Karpas-422 (cell line): ENCODE results near the gene PPHLN1. TPM values are rescaled to one million over a fixed set of nuclear protein-coding genes. Genes with fewer than 3 reads are reported as not detected.
"Not testable (repeated sequence)": the region's sequence is repeated elsewhere in the genome, so short reads cannot be mapped to it uniquely, and the experiment has no call there.

Experiments
- DNase-seq: peaks from one replicate; pipeline ENCODE4 v3.0.0-alpha.2; 2015
- H2AFZ ChIP-seq: fragments of 200-600 bp; sonication (generic); 2 replicates; pipeline ENCODE4 v1.6.1; 2014; ENCODE audit warnings: antibody characterized with exemption, low read length, mixed read lengths
- H3K27ac ChIP-seq: fragments of 200-600 bp; sonication (generic); 2 replicates; pipeline ENCODE4 v1.5.1; 2014; ENCODE audit warnings: mild to moderate bottlenecking, low read length, moderate library complexity
- H3K27me3 ChIP-seq: fragments of 200-600 bp; sonication (generic); 2 replicates; pipeline ENCODE4 v1.6.1; 2014; ENCODE audit warnings: low read length, mixed read lengths
- H3K36me3 ChIP-seq: fragments of 200-600 bp; sonication (generic); 2 replicates; pipeline ENCODE4 v1.6.1; 2014; ENCODE audit warnings: low read length, mixed read lengths; ENCODE audit not compliant: insufficient read depth
- H3K4me1 ChIP-seq: fragments of 200-600 bp; sonication (generic); 2 replicates; pipeline ENCODE4 v1.6.1; 2014; ENCODE audit warnings: mild to moderate bottlenecking, low read length, mixed read lengths
- H3K4me2 ChIP-seq: fragments of 200-600 bp; sonication (generic); 2 replicates; pipeline ENCODE4 v1.6.1; 2014; ENCODE audit warnings: low read length, low read depth, mild to moderate bottlenecking; ENCODE audit not compliant: poor library complexity, severe bottlenecking
- H3K4me3 ChIP-seq: fragments of 200-600 bp; sonication (generic); 2 replicates; pipeline ENCODE4 v1.5.1; 2014; ENCODE audit warnings: mild to moderate bottlenecking, antibody characterized with exemption, low read length, mixed read lengths
- H3K79me2 ChIP-seq: fragments of 200-600 bp; sonication (generic); 2 replicates; pipeline ENCODE4 v1.6.1; 2014; ENCODE audit warnings: mild to moderate bottlenecking, low read length, mixed read lengths
- H3K9ac ChIP-seq: fragments of 200-600 bp; sonication (generic); 2 replicates; pipeline ENCODE4 v1.6.0; 2014; ENCODE audit warnings: low read length
- H3K9me2 ChIP-seq: fragments of 200-600 bp; sonication (generic), shearing (Covaris generic); replicated peaks from 2 replicates; pipeline ENCODE4 v1.6.0; 2014; ENCODE audit warnings: mild to moderate bottlenecking, low read length, moderate library complexity; ENCODE audit not compliant: insufficient read depth
- H3K9me3 ChIP-seq: fragments of 300-700, 200-600 bp; sonication (generic); 2 replicates; pipeline ENCODE4 v1.6.1; 2014; ENCODE audit warnings: low read length, mixed read lengths
- H4K20me1 ChIP-seq: fragments of 200-600 bp; sonication (generic); 2 replicates; pipeline ENCODE4 v1.6.1; 2014; ENCODE audit warnings: mild to moderate bottlenecking, antibody characterized with exemption, low read length, low read depth; ENCODE audit not compliant: insufficient read depth
- total RNA-seq: library from RNA; depleted of rRNA; stranded (reverse); fragments of >200 nt; shearing (Covaris generic); gene quantifications from 2 replicates; pipeline ENCODE4 v1.2.3, GENCODE V29; 2014; ENCODE audit warnings: low replicate concordance

PPHLN1 gene
- total RNA-seq, 1 experiment from 2014 or later: 174 TPM

GRCh38 chr12:42343721-42344120 is 17.8 kb downstream of the PPHLN1 start:
- no peak for DNase-seq
- H3K4me1 ChIP-seq: peaks cover 10% of the 10 kb centered on the region; the same call in 1 of the 2 replicates
- H2AFZ ChIP-seq: no peak overlapping the region
- no peak overlapping the region for H3K4me3 ChIP-seq
- no peak overlapping the region for H3K4me2 ChIP-seq
- H3K9me3 ChIP-seq: no peaks in the 10 kb centered on the region
- H3K27ac ChIP-seq: no peak overlapping the region
- H3K9ac ChIP-seq: no peak overlapping the region
- H4K20me1 ChIP-seq: peaks cover 10% of the 10 kb centered on the region
- H3K36me3 ChIP-seq: peaks cover 68% of the 10 kb centered on the region
- no peaks in the 10 kb centered on the region for H3K9me2 ChIP-seq
- H3K27me3 ChIP-seq: no peaks in the 10 kb centered on the region
- H3K79me2 ChIP-seq: peaks cover 99% of the 10 kb centered on the region

- peaks cover 85% of the 10 kb centered on the region for H3K79me2 ChIP-seq
Observed at GRCh38 chr12:42346403-42347002, 20.5 kb downstream of the PPHLN1 start.

GRCh38 chr12:42349119-42350020 is 23.4 kb downstream of the PPHLN1 start:
- H4K20me1 ChIP-seq, DNase-seq, H3K27me3 ChIP-seq, H3K9me2 ChIP-seq, H3K4me3 ChIP-seq, H3K9me3 ChIP-seq, H3K9ac ChIP-seq, H2AFZ ChIP-seq, H3K4me2 ChIP-seq, H3K27ac ChIP-seq: not testable (repeated sequence)
- peaks cover 51% of the 10 kb centered on the region for H3K36me3 ChIP-seq
- H3K4me1 ChIP-seq: peaks cover 10% of the 10 kb centered on the region; the same call in 1 of the 2 replicates
- peaks cover 82% of the 10 kb centered on the region for H3K79me2 ChIP-seq

More at GRCh38 chr12:42346403-42347002, 20.5 kb downstream of the PPHLN1 start:
- no peak overlapping the region for H3K9ac ChIP-seq
- no peaks in the 10 kb centered on the region for H3K9me2 ChIP-seq
- H3K4me2 ChIP-seq: no peak overlapping the region
- H3K9me3 ChIP-seq: no peaks in the 10 kb centered on the region
- no peak overlapping the region for H3K4me3 ChIP-seq
- no peak for DNase-seq
- H4K20me1 ChIP-seq: peaks cover 10% of the 10 kb centered on the region
- H3K4me1 ChIP-seq: peaks cover 10% of the 10 kb centered on the region; the same call in 1 of the 2 replicates
- no peaks in the 10 kb centered on the region for H3K27me3 ChIP-seq
- no peak overlapping the region for H3K27ac ChIP-seq
- no peak overlapping the region for H2AFZ ChIP-seq
- peaks cover 60% of the 10 kb centered on the region for H3K36me3 ChIP-seq

GRCh38 chr12:42350021-42350407 is 24.0 kb downstream of the PPHLN1 start:
- not testable (repeated sequence) for H4K20me1 ChIP-seq, H3K9me3 ChIP-seq, H3K27me3 ChIP-seq, H2AFZ ChIP-seq, H3K9ac ChIP-seq, H3K4me3 ChIP-seq, H3K27ac ChIP-seq, H3K4me2 ChIP-seq, DNase-seq, H3K9me2 ChIP-seq
- peaks cover 10% of the 10 kb centered on the region; the same call in 1 of the 2 replicates for H3K4me1 ChIP-seq
- H3K36me3 ChIP-seq: peaks cover 53% of the 10 kb centered on the region
- H3K79me2 ChIP-seq: peaks cover 82% of the 10 kb centered on the region

- Histone ChIP-seq H3K9ac (no peak overlapping the region), H3K4me3 (no peak overlapping the region), H3K27ac (no peak overlapping the region), H4K20me1 (no peaks in the 10 kb centered on the region), H3K9me3 (no peaks in the 10 kb centered on the region), H3K9me2 (no peaks in the 10 kb centered on the region), H3K27me3 (no peaks in the 10 kb centered on the region), H2AFZ (no peak overlapping the region), H3K79me2 (peaks cover 87% of the 10 kb centered on the region), H3K36me3 (peaks cover 60% of the 10 kb centered on the region), H3K4me2 (no peak overlapping the region), H3K4me1 (peaks cover 6% of the 10 kb centered on the region)
- no peak for DNase-seq
Observed at GRCh38 chr12:42356344-42356743, 30.4 kb downstream of the PPHLN1 start.

GRCh38 chr12:42360747-42361403 is 34.9 kb downstream of the PPHLN1 start:
- Histone ChIP-seq H3K4me2 (no peak overlapping the region), H3K9me2 (no peaks in the 10 kb centered on the region), H4K20me1 (no peaks in the 10 kb centered on the region), H3K4me3 (no peak overlapping the region), H3K79me2 (peaks cover 91% of the 10 kb centered on the region), H3K4me1 (peaks cover 17% of the 10 kb centered on the region), H3K27me3 (no peaks in the 10 kb centered on the region), H3K36me3 (peaks cover 48% of the 10 kb centered on the region), H2AFZ (no peak overlapping the region), H3K27ac (no peak overlapping the region), H3K9ac (no peak overlapping the region), H3K9me3 (no peaks in the 10 kb centered on the region)
- no peak for DNase-seq

GRCh38 chr12:42361909-42362646 is 36.1 kb downstream of the PPHLN1 start:
- no peak for DNase-seq
- Histone ChIP-seq H3K36me3 (peaks cover 40% of the 10 kb centered on the region), H3K9me3 (no peaks in the 10 kb centered on the region), H3K4me1 (peaks cover 25% of the 10 kb centered on the region), H3K4me3 (no peak overlapping the region), H3K27me3 (no peaks in the 10 kb centered on the region), H3K9me2 (no peaks in the 10 kb centered on the region), H2AFZ (no peak overlapping the region), H3K4me2 (no peak overlapping the region), H4K20me1 (no peaks in the 10 kb centered on the region), H3K79me2 (peaks cover 88% of the 10 kb centered on the region), H3K27ac (peak overlapping the region; percentile 8; the same call in 1 of the 2 replicates), H3K9ac (no peak overlapping the region)
